ENCODE measurements around the gene RNU1-3.
"Not testable (repeated sequence)": the region's sequence is repeated elsewhere in the genome, so short reads cannot be mapped to it uniquely, and the experiment has no call there.

The RNU1-3 gene

DNA sequence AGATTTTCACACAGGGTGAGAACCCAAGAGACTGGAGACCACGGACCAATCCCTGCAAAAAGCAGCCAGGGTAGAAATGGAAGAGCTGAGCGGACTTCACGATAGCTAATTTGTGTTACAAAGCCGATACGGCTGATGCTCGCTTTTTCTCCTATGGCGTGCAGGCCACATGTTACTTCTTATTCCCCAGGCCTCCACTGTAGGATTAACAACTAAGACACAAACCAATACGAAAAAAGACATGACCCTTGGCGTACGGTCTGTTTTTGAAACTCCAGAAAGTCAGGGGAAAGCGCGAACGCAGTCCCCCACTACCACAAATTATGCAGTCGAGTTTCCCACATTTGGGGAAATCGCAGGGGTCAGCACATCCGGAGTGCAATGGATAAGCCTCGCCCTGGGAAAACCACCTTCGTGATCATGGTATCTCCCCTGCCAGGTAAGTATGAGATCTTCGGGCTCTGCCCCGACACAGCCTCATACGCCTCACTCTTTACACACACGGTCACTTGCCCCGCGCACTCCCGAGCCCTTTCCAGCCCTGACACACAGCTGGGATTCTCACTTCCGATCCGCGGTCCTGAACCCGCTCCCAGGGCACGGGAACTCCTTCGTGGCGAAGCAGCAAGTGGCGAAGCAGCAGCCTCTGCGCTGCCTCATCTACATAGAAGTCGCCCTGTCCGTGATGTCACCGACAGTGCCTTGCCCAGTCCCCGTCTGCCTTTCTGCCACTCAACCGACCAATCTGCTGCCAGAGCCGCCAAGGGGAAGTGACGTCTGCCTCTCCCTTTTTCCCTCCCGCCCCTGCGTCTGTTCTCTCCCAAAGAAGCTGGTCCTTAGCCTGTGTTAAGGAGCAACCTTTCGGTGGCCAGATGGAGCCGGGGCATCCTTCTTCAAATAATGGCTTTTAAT, at the start of gene RNU1-3:
Gene RNU1-3 (minus strand): TSS at position 447 of the 912 bp plus-strand sequence.
- DNase-seq (ENCODE audit: low read depth, low spot score) = not testable (repeated sequence)

DNA sequence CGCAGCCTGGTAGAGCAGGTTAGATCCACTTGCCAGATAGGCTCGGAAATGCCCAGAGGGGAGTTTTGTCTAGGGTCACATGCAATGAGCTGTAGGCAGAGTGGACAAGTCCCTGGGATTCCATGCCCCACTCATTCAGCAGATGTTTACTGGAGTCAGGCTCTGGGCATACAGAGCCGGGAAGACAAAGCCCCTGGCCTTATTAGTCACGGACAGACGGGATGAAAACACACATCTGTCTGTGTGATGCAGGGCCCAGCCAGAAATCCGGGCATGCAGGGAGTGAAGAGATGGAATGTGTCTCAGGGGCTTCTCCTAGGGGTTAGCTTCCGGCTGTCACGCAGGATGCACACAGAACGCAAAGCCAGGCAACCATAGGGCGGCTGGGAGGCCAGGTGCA, 46.7 kb upstream of the RNU1-3 start:
- DNase-seq (ENCODE audit: low read depth, low spot score) = not testable (repeated sequence)

DNA sequence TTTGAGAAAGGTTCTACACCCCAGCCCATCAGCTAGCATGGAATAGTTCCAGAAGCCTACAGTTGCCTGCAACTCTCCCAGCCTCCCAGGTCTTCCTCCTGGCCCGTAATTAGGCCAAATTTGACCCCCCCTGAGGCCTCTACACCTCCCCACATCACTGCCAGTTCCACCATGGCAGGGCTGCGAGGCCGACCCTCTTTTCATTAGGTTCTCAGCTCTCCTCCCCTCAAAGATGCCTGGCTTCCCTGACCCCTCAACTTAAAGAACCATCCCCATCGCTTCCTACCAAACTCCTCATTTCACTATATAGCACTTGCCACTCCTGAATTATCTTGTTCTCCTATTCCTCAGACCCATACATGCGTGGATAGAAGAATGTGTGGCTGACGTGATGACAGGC, 46.2 kb upstream of the RNU1-3 start:
- DNase-seq (ENCODE audit: low read depth, low spot score) = not testable (repeated sequence)

DNA sequence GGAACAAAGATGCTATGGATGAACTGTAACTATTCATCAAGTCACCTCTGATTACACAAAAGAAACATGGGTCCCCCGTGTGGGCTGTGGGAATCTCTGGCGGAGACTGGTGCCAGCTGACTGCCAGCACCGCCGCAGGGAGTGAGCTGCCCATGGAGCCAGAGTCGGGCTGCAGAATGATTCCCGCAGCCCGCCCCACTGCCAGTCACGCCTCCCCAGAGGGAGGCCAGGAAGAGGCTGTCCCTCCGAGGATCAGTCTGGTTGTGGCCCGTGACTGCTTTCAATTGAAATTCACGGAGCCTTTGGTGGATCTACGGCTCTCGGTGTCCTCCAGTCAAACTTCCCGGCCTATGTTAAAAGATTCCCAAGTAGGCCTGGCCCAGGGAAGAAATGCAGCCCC, 45.8 kb upstream of the RNU1-3 start:
- DNase-seq (ENCODE audit: low read depth, low spot score) = not testable (repeated sequence)

DNA sequence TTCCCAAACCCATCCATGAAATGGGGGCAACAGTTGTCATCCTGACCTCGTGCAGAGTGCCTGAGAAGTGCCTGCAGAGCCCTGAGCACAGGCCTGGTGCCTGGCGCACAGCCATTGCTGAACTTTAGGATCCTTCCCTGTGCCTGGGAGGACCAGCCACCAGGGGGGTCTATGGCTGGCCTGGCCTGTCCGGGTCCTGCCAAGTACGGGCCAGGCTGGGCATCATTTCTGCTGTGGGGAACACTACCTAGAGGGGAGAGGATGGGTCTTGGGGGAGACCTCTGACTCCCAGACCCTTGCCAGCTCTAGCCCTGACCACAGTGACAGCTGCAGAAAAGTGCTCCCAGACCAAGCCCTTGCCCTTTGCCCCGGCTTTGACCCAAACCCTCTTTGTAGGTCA, 45.4 kb upstream of the RNU1-3 start:
- not testable (repeated sequence) for DNase-seq (ENCODE audit: low read depth, low spot score)

DNA sequence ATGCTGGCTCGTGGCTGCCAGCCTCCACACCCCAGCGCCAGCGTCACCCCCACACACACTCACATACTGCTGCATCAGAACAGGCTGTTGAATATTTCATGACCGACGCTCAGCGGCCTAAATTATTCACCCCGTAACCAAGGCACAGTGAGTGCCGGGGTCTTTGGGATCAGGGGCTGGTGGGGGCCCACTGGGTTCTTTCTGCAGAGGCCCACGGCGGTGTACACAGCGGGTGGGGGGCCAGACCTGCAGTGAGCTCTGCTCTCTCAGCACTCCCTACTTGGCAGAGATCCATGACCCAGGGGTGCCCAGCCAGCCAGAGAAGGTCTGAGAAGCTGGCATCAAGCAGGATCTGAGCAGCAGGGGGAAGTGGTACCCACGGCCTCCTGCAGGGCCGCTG, 43.9 kb upstream of the RNU1-3 start:
- DNase-seq (ENCODE audit: low read depth, low spot score) = not testable (repeated sequence)

DNA sequence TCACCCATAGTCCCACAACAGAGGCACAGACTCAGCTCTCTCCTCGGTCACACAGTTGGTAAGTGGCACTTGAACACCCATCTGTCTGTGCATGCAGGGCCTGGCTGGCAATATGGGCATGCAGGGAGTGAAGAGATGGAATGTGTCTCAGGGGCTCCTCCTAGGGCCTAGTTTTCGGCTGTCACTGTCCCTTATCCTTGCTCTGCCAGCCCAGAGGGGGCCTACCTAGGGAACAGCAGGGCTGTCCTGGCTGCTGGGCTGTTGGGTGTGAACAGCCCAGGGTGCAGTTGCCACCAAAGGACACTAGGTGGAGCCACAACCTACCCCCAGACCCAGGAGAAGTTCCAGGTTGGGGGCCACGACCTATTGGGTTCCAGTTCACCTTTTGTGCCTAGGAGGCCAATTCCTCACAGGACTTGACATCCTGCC, 42.9 kb upstream of the RNU1-3 start:
- not testable (repeated sequence) for DNase-seq (ENCODE audit: low read depth, low spot score)

DNA sequence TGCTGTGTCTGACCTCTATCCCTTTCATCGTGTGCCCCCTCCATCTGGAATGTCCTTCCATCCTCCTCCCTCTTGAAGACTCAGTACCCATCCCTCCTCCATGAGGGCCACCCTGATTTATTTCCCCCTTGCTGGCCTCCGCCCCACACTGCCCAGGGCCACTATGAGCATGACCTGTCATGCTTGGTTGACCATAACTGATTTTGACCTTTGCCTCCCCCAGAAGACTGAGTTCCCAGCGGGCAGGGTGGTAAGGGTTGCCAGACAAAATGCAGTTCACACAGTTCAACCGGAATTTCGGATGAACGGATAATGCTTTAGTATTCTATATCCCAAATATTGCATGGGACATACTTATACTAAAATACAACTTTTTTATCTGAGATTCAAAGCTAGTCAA, 42.0 kb upstream of the RNU1-3 start:
- not testable (repeated sequence) for DNase-seq (ENCODE audit: low read depth, low spot score)

DNA sequence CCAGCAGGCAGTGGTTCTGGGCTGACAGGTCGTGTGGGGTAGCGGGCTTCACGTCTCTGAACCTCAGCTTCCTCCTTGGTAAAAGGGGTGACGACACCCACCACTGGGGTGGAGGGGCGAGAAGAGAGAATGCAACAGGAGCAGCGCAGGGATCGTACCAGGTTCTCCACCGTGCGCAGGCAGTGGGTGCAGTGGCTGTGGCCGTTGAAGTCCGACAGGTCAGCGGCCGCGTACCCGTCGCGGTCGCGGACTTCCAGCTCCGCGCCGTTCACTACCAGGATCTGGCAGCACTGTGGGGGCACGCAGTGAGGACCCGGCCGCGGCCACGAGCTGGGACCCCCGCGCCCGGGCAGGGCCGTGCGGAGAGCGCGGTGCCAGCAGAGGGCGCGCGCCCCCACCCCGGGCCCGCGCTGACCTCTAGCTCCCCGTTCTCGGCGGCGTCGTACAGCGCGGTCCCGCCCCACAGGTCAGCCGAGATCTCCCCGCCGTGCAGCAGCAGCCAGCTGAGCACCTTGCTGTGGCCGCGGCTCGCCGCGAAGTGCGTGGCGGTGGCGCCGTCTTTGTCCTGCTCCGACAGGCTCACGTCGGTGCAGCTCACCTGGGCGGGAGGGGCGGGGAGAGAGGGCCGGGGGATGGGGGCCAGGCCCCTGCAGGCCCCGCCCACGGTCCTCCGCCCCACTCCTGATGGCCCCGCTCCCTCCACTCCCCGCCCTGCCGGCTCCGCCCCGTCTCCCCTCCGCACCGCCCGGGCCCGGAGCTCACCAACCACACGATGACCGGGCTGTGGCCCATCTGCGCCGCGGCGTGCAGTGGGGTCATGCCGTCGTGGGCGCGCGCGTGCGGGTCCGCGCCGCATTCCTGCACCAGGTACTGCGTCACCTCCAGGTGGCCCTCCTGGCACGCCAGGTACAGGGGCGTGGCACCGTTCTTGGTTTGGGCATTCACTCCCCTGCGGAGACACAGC, 40.7 kb upstream of the RNU1-3 start:
- DNase-seq (ENCODE audit: low read depth, low spot score) = not testable (repeated sequence)

DNA sequence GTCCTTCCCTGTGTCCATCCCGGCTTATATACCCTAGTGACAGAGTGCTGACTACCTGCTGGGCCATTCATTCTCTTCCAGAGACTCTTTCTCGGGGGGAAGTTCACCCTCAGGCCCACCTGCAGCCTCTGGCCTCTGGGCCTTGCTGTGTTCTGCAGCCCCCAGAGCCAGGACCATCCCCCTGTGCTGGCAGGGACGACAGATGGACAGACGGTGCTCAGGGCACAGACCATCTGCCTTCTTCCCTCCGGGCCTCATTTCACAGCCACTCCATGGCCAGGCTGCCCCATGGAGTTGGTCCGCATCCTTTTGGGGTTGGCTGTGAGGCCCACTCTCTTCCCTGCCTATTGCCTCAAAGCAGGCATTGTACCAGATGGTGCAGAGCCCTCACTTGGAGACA, 39.6 kb upstream of the RNU1-3 start:
- DNase-seq (ENCODE audit: low read depth, low spot score) = not testable (repeated sequence)

DNA sequence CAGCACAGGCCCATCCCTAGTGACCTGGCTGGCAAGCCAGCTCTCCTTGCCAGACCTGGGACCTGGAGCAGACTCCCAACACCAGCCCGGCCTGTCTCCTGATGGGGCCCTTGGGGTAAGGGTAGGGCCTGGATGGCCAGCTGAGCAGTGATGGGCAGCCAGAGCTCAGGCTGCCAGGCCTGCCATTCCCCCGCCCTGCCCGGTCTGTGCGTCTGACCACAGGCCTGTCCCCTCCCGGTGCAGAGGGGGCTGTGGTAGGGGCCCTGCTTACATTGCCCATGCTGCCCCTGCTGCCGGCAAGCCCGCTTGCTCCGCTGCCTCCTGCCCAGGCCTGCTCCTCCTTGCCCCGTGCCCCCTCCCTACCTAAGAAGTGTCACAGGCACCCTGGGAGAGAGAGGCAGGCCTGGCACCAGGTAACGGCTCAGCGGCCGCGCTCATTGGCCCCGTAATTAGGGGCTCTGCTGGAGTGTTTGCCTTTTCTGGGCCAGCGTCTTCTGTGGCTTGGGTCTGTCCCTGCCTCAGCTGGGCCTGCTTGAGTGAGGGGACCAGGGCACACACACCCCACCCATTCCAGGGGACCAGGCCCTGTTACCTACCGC, 37.9 kb upstream of the RNU1-3 start:
- DNase-seq (ENCODE audit: low read depth, low spot score) = not testable (repeated sequence)

DNA sequence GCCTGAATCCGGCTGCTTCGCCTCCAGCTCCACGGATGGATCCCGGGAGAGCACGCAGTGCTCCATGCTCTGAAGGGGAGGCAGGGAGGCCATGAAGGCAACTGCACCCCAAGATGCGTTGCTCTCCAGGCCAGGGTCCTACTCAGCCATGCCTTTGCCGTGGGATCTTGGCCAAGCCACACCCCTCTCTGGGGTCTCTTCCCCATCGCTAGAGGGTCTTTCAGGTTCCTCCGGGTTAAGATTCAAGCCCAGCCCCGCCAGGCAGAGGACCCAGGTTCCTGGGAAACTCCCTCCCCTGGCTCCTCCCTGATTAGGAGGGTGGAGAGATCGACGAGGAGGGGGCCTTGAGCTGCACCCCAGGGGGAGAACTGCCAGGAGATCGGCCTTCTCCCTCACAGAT, 37.3 kb upstream of the RNU1-3 start:
- DNase-seq (ENCODE audit: low read depth, low spot score) = not testable (repeated sequence)

DNA sequence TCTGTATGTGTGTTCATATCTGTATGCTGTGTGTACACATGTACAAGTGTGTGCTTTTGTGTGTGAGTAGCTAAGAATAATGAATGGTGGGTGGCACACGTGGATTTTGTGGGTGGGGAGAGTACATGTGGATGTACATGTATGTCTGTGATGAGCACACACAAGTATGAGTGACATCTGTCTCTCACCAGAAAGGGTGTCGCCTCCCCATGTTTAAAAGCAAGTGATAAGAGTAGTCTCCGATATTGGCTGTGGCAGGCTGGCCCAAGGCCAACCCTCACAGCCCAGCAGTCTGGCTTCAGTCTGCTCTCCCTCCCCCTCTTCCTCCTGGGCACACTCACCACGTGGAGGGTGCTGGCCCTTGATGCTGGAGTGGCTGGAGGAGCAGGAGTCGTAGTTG, 36.9 kb upstream of the RNU1-3 start:
- not testable (repeated sequence) for DNase-seq (ENCODE audit: low read depth, low spot score)

DNA sequence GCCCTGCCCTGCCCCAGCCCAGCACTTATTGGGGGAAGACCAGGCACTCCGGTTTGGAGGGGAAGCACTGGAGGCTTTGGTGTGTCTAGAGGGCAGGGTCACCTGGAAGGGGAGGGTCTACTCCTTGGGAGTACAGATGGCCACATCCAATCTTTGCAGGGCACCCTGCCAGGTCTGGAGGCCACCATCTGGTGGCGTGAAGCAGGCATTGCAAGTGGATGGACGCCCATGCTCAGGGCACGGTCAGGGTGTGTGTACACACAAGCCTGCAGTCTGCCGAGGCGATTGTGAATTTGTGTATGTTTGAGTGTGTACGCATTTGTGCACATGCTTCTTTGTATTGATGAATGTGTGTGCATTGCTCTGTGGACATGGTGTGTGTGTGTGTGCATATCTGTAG, 36.4 kb upstream of the RNU1-3 start:
- not testable (repeated sequence) for DNase-seq (ENCODE audit: low read depth, low spot score)

DNA sequence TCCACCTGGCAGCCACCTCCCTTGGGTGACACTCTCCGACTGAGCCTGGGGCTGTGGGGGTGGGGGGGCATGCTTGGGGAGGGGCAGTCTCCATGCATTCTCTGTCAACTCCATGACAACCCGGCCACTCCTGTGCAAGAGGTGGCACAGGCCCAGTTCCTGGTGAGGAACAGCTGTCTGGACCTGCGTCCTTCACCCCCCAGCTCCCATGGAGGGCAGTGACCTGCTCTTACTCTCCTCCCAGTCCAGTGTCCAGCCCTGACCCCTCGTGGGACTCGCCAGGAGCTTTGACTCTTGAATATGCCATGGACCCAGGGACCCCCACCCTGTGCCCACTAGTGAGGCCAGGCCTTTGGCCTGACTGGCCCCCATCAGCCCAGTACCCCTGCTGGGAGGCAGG, 35.5 kb upstream of the RNU1-3 start:
- not testable (repeated sequence) for DNase-seq (ENCODE audit: low read depth, low spot score)

DNA sequence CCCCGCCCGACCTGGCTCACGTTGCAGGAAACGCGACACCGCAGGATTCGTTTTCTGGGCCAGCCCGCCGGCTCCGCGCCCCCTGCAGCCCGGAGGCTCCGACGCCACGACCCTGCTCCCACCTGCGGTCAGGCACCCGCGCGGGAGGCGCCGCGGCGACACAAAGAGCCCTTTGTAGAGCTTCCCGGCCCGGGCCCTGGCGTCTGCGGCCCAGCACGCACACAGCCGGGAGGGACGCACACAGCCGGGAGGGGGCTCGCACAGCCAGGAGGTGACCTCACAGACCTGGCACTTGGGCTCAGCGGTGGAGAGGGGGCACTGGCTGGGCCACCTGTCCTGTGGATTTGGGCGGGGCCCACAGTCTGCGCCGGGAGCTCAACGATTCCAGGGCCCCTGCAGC, 34.4 kb upstream of the RNU1-3 start:
- DNase-seq (ENCODE audit: low read depth, low spot score) = not testable (repeated sequence)

DNA sequence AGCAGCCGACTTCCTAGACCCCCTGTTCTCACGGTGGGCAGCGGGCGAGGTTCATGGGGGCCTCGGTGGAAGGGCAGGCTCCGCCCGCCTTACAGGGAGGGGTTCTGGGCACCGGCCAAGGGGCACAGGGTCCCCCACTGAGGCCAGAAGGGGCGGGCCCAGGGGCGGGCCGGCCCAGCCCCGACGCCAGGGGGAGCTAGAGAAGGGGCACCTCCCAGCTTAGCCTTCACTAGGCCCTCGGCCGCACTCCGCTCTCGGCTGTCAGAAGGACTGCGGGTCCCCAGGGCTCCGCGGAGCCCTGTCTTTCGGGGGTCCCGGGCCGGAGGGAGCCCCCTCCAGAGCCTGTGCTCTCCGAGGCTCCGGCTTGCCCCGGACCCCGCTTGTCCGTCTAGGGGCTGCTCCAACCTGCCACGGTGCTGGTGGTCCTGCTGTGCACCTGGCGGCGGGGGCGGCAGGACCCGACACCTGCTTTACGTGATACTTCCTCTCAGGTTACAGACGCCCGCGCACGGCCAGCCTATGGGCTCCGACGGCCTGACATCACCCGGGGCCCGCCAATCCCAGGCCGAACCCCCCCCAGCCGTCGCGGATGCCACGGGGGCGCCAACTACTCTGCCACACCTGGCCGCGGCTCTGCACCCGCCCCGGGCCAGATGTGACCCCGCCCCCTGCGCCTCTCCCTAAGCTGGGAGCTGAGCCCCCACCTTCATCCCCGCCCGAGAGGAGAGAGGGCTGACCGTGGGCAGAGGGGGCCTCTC, 33.6 kb upstream of the RNU1-3 start:
- DNase-seq (ENCODE audit: low read depth, low spot score) = not testable (repeated sequence)

DNA sequence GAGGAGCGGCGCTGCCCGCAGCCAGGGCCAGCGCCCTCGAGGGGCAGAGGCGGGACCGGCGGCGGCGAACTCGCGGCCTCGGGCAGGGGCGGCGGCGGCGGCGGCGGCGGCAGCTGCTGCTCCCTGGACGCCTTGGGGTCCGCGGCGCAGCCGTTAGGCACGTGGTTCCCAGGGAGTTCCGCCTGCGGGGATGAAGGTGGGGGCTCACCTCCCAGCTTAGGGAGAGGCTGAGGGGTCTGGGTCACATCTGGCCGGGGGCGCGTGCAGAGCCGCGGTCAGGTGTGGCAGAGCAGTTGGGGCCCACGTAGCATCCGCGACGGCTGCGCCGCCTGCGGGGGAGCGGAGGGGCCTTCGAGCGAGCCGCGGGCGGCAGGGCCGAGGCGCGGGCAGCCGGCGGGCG, 32.7 kb upstream of the RNU1-3 start:
- not testable (repeated sequence) for DNase-seq (ENCODE audit: low read depth, low spot score)

DNA sequence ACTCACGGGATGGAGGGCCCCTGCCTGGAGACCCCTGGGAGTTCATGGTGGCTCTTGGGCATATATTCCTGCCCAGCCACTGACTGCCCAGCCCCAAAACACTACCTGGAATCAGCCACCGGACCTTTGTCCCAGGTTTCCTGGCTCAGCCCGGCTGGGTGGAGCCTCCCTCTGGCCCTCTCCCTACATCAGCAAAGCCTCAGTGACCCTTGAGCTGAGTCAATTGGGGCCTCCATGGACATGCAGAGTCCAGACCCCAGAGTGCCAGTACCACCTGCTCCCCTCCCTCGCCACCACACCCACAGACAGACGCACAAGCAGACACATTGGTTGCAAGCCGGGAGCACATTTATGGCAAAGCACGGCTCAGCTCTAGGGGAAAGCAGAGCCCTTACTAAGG, 30.4 kb upstream of the RNU1-3 start:
- DNase-seq (ENCODE audit: low read depth, low spot score) = not testable (repeated sequence)

DNA sequence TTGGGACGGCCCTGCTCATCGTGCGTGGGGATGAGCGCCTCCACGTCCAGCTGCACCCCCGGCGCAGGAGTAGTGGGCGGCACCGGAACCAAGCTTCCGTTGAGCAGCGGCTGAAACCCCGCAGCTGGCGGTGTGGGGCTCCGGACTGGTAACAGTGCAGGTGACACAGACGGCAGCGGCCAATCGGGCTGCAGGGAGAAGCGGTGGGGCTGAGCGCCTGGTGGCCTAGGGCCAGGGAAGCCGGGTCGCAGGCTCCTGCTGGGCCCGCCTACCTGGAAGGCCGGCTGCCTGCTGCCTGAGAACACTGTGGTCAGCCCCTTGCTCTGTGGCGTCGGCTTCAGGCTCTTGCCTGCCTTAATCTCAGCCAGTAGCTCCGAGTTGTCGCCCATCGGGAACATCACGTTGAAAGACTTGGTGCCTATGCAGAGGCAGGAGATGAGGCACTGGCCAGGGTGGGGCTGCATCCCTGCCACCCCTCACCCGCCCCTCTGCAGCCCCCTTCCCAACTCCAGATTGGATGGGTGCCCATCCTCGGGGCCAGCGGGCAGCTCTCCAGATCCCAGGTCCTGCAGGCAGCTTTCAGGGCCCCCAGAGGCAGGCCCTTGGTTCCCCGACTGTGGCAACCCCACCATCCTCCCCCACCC, 29.9 kb upstream of the RNU1-3 start:
- not testable (repeated sequence) for DNase-seq (ENCODE audit: low read depth, low spot score)

Measured in brain pericyte (primary cell).